GM19099 (cell line): ENCODE results near the gene P2RX4.

Experiments
- POLR2A ChIP-seq: IDR thresholded peaks from 3 replicates; pipeline ENCODE4 v1.6.1; 2011; ENCODE audit warnings: low read depth; ENCODE audit not compliant: insufficient read length; ENCODE audit errors: extremely low read depth

The P2RX4 gene

GRCh38 chr12:121182222-121182893, 27.6 kb upstream of the P2RX4 start:
- no peak for TF ChIP-seq POLR2A

- TF ChIP-seq POLR2A, result no peak
Measured at GRCh38 chr12:121184425-121184824, 25.5 kb upstream of the P2RX4 start.

DNA sequence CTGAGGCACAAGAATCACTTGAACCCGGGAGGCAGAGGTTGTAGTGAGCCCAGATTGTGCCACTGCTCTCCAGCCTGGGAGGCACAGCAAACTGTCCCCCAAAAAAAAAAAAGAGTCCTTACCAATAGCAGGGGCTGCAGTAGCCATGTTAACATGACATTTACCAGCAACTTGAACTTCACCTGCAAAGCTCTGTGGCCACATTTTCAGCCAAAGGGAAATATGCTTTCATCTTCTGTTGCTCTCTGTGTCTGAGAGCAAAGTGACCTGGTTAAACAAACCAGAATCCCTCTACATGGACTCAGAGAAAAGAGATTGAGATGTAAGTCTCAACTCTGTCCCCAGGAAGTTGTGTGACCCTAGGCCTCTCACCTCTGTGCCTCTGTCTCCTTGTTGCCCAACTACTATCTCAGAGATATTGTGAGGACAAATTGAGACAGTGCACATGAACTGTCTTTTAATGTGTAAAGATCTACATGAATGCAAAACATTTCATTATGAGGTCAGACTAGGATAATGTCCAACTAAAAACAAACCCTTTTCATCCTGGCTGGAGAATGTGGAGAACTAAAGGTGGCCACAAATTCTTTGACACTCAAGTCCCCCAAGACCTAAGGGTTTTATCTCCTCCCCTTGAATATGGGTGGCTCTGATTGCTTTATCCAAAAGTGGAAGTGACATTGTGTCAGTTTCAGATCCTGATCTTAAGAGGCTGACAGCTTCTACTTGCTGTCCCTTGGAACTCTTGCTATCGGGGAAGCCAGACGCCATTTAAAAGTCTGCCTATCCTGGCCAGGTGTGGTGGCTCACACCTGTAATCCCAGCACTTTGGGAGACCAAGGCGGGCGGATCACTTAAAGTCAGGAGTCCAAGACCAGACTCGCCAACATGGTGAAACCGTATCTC, 24.7 kb upstream of the P2RX4 start:
- TF ChIP-seq POLR2A, result no peak

DNA sequence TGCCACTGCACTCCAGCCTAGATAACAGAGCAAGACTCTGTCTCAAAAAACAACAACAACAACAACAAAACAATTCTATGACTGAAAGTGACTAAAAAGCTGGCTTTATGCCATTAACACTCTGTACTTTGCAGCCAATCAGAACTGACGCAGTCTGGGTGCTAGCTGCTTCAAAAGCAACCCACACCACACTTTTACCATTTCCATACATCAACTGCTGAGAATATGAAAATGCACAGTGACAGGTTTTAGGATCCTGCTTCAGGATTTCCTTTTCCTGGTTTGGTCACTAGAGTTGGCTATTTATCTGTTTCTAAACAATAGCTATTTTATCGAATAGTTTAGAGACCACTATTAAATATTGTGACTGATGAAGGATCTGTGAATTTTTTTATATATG, 23.1 kb upstream of the P2RX4 start:
- TF ChIP-seq POLR2A, result no peak

DNA sequence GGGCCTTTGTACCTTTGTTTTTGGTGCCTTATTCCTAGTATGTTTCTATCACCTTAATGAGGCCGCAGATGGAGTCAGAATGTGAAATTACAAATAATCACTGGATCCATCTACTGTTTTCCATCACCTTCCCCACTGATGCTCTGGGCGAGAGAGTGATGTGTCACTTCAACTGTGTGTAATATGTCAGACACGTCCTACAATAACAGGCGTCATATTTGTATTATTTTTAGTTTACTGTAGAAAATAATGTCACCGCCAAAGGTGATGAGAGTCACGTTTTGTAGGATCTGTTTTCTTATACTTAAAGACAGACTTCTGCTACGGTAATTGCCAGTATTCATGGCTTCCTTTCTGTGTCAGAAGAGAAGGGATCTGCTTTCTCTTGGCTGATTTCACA, 22.4 kb upstream of the P2RX4 start:
- TF ChIP-seq POLR2A, result no peak

DNA sequence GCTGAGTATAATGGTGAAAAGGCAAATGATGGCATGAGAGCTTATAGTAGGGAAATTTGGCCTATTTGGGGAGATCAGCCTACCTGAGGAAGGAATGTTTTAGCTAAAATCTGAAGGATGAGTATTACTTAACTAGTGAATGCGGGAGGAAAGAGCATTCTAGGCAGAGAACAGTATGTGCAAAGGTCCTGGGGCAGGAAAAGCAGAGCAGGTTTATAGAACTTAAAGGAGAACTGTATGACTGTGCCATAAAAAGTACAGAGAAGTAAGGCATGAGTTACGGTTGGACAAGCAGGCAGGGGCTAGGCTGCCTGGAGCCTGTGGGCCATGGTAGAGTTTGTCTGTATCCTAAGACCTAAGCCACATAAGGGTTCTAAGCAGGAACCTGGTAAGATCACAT, 21.7 kb upstream of the P2RX4 start:
- TF ChIP-seq POLR2A, result no peak

DNA sequence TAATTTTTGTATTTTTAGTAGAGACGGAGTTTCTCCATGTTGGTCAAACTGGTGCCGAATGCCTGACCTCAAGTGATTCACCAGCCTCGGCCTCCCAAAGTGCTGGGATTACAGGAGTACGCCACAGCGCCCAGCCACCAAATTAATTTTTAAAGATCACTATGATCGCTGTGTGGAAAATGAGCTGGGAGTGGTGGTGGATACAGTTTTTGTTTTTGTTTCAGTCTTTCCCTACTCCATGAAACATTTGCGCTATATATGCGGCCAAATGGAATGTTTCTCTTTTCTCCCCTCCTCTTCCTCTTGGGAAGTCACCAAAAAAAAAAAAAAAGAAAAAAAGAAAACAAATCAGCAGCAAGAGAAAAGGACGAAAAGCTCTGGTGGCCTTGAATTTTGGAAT, 20.8 kb upstream of the P2RX4 start:
- TF ChIP-seq POLR2A, result no peak

DNA sequence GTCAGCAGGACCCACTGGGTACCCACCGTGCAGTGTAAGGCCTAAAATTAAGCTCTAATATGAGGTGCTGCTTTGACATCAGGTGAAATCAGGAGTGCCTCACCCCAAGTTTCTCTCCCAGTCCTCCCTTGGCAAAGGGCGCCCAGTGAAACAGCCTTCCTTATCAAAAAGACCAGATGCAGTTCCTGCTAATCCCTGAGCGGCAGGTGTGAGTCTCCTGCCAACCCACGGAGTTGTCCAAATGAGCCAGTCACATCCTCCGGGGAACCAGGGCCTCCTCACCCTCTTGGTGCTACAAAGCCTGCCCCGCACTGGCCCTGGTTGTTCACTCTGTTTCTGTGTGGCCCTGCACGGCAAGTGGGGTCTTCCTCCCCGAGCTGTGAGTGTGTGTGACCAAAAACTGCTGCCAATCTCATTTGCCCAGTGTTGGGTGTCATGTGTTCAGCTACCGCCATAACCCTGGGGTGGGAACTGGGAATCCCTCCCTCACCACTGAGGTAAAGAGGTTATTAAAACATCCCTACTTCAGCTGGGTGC, 20.2 kb upstream of the P2RX4 start:
- no peak for TF ChIP-seq POLR2A

DNA sequence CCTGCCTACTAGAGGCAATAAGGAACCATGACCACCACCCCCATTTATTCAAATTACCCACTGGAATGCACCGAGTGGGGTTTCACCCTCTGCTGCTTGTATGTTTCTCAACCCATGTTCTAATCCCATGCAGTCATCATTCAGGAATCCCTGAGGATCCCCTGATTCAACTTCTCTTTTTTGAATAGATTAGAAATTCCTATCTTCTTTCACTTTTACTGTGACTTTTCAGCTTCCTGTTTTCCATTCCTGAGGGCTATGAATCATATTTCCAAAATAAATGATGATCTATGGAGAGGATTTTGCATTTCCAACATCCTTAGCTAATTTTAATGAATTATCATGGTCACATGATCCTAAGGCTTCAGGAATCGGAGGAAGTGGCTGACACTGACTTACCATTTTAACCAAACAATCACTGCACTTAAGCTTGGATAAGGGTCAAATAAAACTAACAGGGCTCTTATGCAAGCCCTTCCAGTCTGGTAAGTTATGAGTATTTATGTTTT, 19.4 kb upstream of the P2RX4 start:
- TF ChIP-seq POLR2A, result no peak

- TF ChIP-seq POLR2A, result no peak
Measured at GRCh38 chr12:121191151-121191550, 18.8 kb upstream of the P2RX4 start.

DNA sequence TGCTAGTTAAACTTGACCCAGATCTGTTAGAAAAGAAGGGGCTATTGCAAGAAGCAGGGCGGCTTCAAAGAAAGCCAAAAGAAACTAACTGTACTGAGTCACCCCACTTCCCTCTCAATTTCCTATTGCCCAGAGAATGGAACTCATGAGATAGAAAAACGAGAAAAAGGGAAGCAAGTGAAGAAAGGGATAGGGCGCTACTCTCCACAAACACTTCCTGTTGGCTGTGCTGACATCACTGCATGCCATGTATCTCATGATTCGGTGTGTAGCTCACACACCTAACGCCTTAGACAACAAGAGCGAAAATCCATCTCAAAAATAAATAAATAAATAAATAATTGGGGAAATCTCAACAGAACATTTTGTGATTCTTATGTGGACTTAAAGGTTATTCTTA, 13.0 kb upstream of the P2RX4 start:
- TF ChIP-seq POLR2A, result no peak

- TF ChIP-seq POLR2A, result no peak
Measured at GRCh38 chr12:121198949-121199348, 11.0 kb upstream of the P2RX4 start.

- TF ChIP-seq POLR2A, result no peak
Measured at GRCh38 chr12:121202407-121203355, 7.2 kb upstream of the P2RX4 start.

DNA sequence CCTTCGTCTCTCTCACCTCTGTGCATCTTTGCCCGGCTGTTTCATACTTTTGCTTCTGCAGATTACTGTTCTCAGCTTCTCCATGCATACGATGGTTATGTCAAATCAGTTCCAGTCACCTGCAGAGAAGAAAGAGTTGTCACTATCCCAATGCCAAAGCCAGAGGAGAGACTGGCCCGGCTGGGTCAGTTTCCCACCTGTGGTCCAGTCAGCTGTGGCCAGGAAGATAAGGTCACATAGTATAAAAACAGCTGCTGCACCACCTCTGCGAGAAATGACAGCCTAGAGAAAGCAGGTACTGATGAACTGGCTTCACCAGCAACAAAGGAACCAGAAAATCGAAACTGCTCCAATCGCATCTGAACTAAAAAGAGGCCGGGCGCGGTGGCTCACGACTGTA, 6.4 kb upstream of the P2RX4 start:
- TF ChIP-seq POLR2A, result no peak

- TF ChIP-seq POLR2A, result no peak
Measured at GRCh38 chr12:121205491-121205890, 4.4 kb upstream of the P2RX4 start.

DNA sequence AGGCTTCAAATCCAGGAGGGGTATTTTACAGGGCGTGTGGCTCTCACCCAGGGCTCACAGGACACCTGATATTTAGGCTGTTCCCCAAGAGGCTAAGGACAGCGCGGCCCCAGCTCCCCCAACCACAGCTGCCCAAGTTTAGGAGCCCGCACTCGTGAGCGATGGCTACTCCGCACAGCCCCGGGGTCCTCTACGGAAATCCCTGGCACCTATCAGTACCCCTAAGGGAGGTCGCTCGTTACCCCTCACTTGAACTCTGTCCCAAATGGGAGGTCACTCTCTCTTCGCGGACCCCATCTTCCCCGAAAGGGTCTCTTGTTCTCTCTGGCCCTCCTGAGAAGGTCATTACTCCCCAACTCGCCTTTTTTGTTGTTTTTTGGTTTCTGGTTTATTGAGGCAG, 708 bp upstream of the P2RX4 start:
- TF ChIP-seq POLR2A, result no peak

DNA sequence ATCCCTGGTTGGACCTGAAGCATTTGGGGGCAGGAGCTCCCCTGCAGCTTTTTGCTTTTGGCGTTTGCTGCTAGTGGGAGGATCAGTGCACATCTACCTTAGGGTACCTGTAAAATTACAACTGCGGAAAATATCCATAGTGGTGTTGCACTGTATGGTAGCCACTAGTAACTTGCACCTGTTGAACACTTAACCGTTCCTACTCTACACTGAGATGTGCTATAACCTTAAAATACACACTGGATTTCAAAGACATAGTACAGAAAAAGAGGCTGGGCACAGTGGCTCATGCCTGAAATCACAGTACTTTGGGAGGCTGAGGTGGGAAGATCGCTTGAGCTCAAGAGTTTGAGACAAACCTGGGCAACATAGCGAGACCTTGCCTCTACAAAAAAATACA, 2.9 kb downstream of the P2RX4 start:
- no peak for TF ChIP-seq POLR2A
